ENCODE measurements around the gene TBC1D26.

The TBC1D26 gene

GRCh38 chr17:15742051-15742795, 10.1 kb downstream of the TBC1D26 start (continued):
- TF ChIP-seq ZBTB26 (tag by site-specific recombination; optimal IDR thresholded peaks at IDR 0.05) = no peak

GRCh38 chr17:15742921-15743320, 10.8 kb downstream of the TBC1D26 start:
- CTCF ChIA-PET = no interaction called here
- TF ChIP-seq SCRT1 (tag by site-specific recombination; IDR thresholded peaks at IDR 0.05; ENCODE audit: borderline replicate concordance) (no peak), ZNF335 (tag by site-specific recombination; conservative IDR thresholded peaks at IDR 0.05) (no peak), ZNF426 (tag by site-specific recombination; IDR thresholded peaks at IDR 0.05) (no peak), PRDM6 (tag by site-specific recombination; IDR thresholded peaks at IDR 0.05) (no peak), ZNF239 (tag by site-specific recombination; IDR thresholded peaks at IDR 0.05) (no peak)
- no peaks in the 10 kb centered on the region for H3K9me3 ChIP-seq (ENCODE audit: control insufficient read depth, insufficient read depth, low read depth, low read length)
- peaks cover 3% of the 10 kb centered on the region; the same call in 1 of the 2 replicates for H3K4me1 ChIP-seq (ENCODE audit: control insufficient read depth, insufficient read depth, low read length)
- H3K36me3 ChIP-seq (ENCODE audit: control insufficient read depth in 2 of 2, insufficient read depth in 1 of 2, low read length in 2 of 2) = no peaks in the 10 kb centered on the region
- POLR2A ChIA-PET = no interaction called here
- H3K4me3 ChIP-seq (ENCODE audit: low read depth, low read length) = no peak overlapping the region
- H3K27ac ChIP-seq (ENCODE audit: extremely low read depth, low read depth, low read length) = no peak overlapping the region

GRCh38 chr17:15744074-15744676, 12.1 kb downstream of the TBC1D26 start:
- Histone ChIP-seq H3K4me3 (ENCODE audit: low read depth, low read length) (no peak overlapping the region), H3K36me3 (ENCODE audit: control insufficient read depth in 2 of 2, insufficient read depth in 1 of 2, low read length in 2 of 2) (no peaks in the 10 kb centered on the region), H3K9me3 (ENCODE audit: control insufficient read depth, insufficient read depth, low read depth, low read length) (no peaks in the 10 kb centered on the region), H3K27ac (ENCODE audit: extremely low read depth, low read depth, low read length) (no peak overlapping the region), H3K4me1 (ENCODE audit: control insufficient read depth, insufficient read depth, low read length) (peaks cover 3% of the 10 kb centered on the region; the same call in 1 of the 2 replicates)
- CTCF ChIA-PET = interaction anchor here (0.7 kb wide), 1 partner anchor 31 kb away, joined by 3 read pairs; no protein-coding TSS in a partner anchor
- POLR2A ChIA-PET = no interaction called here
- no peak for TF ChIP-seq YY1 (tag by site-specific recombination; IDR thresholded peaks at IDR 0.05)
- no peak for TF ChIP-seq HOXC10 (CRISPR knock-in tag; IDR thresholded peaks at IDR 0.05)
- TF ChIP-seq ZNF777 (tag by site-specific recombination; IDR thresholded peaks at IDR 0.05; ENCODE audit: borderline replicate concordance) = no peak
- no peak for TF ChIP-seq ZNF169 (tag by site-specific recombination; IDR thresholded peaks at IDR 0.05)

GRCh38 chr17:15744885-15745284, 12.8 kb downstream of the TBC1D26 start:
- Histone ChIP-seq H3K36me3 (ENCODE audit: control insufficient read depth in 2 of 2, insufficient read depth in 1 of 2, low read length in 2 of 2) (no peaks in the 10 kb centered on the region), H3K9me3 (ENCODE audit: control insufficient read depth, insufficient read depth, low read depth, low read length) (no peaks in the 10 kb centered on the region), H3K4me3 (ENCODE audit: low read depth, low read length) (no peak overlapping the region), H3K4me1 (ENCODE audit: control insufficient read depth, insufficient read depth, low read length) (peaks cover 3% of the 10 kb centered on the region; the same call in 1 of the 2 replicates), H3K27ac (ENCODE audit: extremely low read depth, low read depth, low read length) (no peak overlapping the region)
- ChIA-PET POLR2A (no interaction called here), CTCF (interaction anchor here (0.5 kb wide), 1 partner anchor 386 kb away, joined by 3 read pairs; no protein-coding TSS in a partner anchor)
- TF ChIP-seq SETDB1 (IDR thresholded peaks at IDR 0.05; ENCODE audit: insufficient read length, low read length) (no peak), SP3 (tag by site-specific recombination; IDR thresholded peaks at IDR 0.05) (no peak), AEBP2 (tag by site-specific recombination; IDR thresholded peaks at IDR 0.05; ENCODE audit: borderline replicate concordance) (no peak), OVOL3 (tag by site-specific recombination; IDR thresholded peaks at IDR 0.05) (no peak), ZNF639 (tag by site-specific recombination; IDR thresholded peaks at IDR 0.05) (no peak), GLIS1 (tag by site-specific recombination; IDR thresholded peaks at IDR 0.05) (peak; percentile 82), ZNF324 (tag by site-specific recombination; IDR thresholded peaks at IDR 0.05) (no peak), WT1 (tag by site-specific recombination; IDR thresholded peaks at IDR 0.05) (0 out of 2 replicates have a peak, but pooled peaks have one; percentile 12), ZNF654 (tag by site-specific recombination; IDR thresholded peaks at IDR 0.05; ENCODE audit: low read depth) (no peak), ZNF202 (tag by site-specific recombination; IDR thresholded peaks at IDR 0.05; ENCODE audit: borderline replicate concordance) (no peak), ZIC2 (tag by site-specific recombination; IDR thresholded peaks at IDR 0.05) (peak; percentile 60), ZNF624 (tag by site-specific recombination; IDR thresholded peaks at IDR 0.05) (no peak), ZNF548 (tag by site-specific recombination; IDR thresholded peaks at IDR 0.05) (no peak), ZNF292 (tag by site-specific recombination; IDR thresholded peaks at IDR 0.05; ENCODE audit: borderline replicate concordance, low read depth) (no peak)
